GM23338 (cell line): ENCODE results near the gene CEP89. TPM values are rescaled to one million over a fixed set of nuclear protein-coding genes. Genes with fewer than 3 reads are reported as not detected.
"Not testable (repeated sequence)": the region's sequence is repeated elsewhere in the genome, so short reads cannot be mapped to it uniquely, and the experiment has no call there.

Source experiments
- ATAC-seq: fragments of 200-7000 bp; cut with Tn5 transposase; 3 replicates; pipeline ENCODE4 v1.9.1; 2020
- DNase-seq: peaks from one replicate; pipeline ENCODE4 v3.0.0-alpha.2; 2015; ENCODE audit warnings: low spot score
- H2AFZ ChIP-seq: fragments of 200-600 bp; sonication (generic); 2 replicates; pipeline ENCODE4 v1.8.0; 2016; ENCODE audit warnings: antibody characterized with exemption, mild to moderate bottlenecking, moderate library complexity
- H3F3A ChIP-seq: fragments of 200-600 bp; sonication (generic); replicated peaks from 2 replicates; pipeline ENCODE4 v1.8.0; 2017; ENCODE audit warnings: antibody characterized with exemption, mixed run types, low read depth
- H3K27ac ChIP-seq: fragments of 200-600 bp; sonication (generic); 2 replicates; pipeline ENCODE4 v1.6.1; 2016; ENCODE audit warnings: low read depth
- H3K27me3 ChIP-seq: fragments of 200-600 bp; sonication (generic); 2 replicates; pipeline ENCODE4 v1.8.0; 2016; ENCODE audit warnings: mild to moderate bottlenecking, mixed run types, moderate library complexity; ENCODE audit not compliant: insufficient read depth
- H3K36me3 ChIP-seq: fragments of 200-600 bp; sonication (generic); 2 replicates; pipeline ENCODE4 v1.8.0; 2016; ENCODE audit warnings: mild to moderate bottlenecking; ENCODE audit not compliant: insufficient read depth
- H3K4me1 ChIP-seq: fragments of 200-600 bp; sonication (generic); 2 replicates; pipeline ENCODE4 v1.8.0; 2016; ENCODE audit warnings: mild to moderate bottlenecking, moderate library complexity; ENCODE audit not compliant: insufficient read depth
- H3K4me2 ChIP-seq: fragments of 200-600 bp; sonication (generic); 2 replicates; pipeline ENCODE4 v1.7.1; 2017; ENCODE audit warnings: mixed run types
- H3K4me3 ChIP-seq: fragments of 200-600 bp; sonication (generic); 2 replicates; pipeline ENCODE4 v1.6.1; 2016; ENCODE audit warnings: mixed run types
- H3K79me2 ChIP-seq: fragments of 200-600 bp; sonication (generic); replicated peaks from 2 replicates; pipeline ENCODE4 v1.8.0; 2017; ENCODE audit warnings: mild to moderate bottlenecking; ENCODE audit not compliant: insufficient read depth
- H3K9me2 ChIP-seq: fragments of 200-600 bp; sonication (generic); 2 replicates; pipeline ENCODE4 v1.8.0; 2017; ENCODE audit not compliant: insufficient read depth
- H4K20me1 ChIP-seq: fragments of 200-600 bp; sonication (generic); replicated peaks from 2 replicates; pipeline ENCODE4 v1.8.0; 2017; ENCODE audit warnings: mild to moderate bottlenecking; ENCODE audit not compliant: insufficient read depth
- H3K27ac Mint-ChIP-seq: 2 replicates; pipeline ENCODE4 v1.8.0; 2020; ENCODE audit warnings: inconsistent platforms, mild to moderate bottlenecking, moderate library complexity, mixed read lengths
- H3K27me3 Mint-ChIP-seq: 3 replicates; pipeline ENCODE4 v1.8.0; 2022; ENCODE audit warnings: low read depth, mild to moderate bottlenecking, moderate library complexity, mixed read lengths, inconsistent platforms; ENCODE audit not compliant: insufficient read depth, poor library complexity
- H3K36me3 Mint-ChIP-seq: 3 replicates; pipeline ENCODE4 v1.8.0; 2021; ENCODE audit warnings: low read depth, mild to moderate bottlenecking, inconsistent platforms, moderate library complexity, mixed read lengths
- H3K4me1 Mint-ChIP-seq: 3 replicates; pipeline ENCODE4 v1.8.0; 2020; ENCODE audit warnings: mild to moderate bottlenecking, inconsistent platforms, mixed read lengths
- H3K4me3 Mint-ChIP-seq: 3 replicates; pipeline ENCODE4 v1.8.0; 2021; ENCODE audit warnings: moderate library complexity, mild to moderate bottlenecking, inconsistent platforms, mixed read lengths
- H3K9me3 Mint-ChIP-seq: 3 replicates; pipeline ENCODE4 v1.8.0; 2020; ENCODE audit warnings: moderate library complexity, mild to moderate bottlenecking, inconsistent platforms, mixed read lengths
- CREB1 ChIP-seq: fragments of 250-450 bp; sonication (Bioruptor Pico); IDR thresholded peaks from 2 replicates; pipeline ENCODE4 v1.5.0; 2020; ENCODE audit warnings: low read depth, mild to moderate bottlenecking, moderate library complexity
- NANOG ChIP-seq: IDR thresholded peaks from 2 replicates; pipeline ENCODE4 v1.6.1; 2016; ENCODE audit warnings: antibody characterized with exemption, borderline replicate concordance
- POLR2AphosphoS5 ChIP-seq: IDR thresholded peaks from 2 replicates; pipeline ENCODE4 v1.6.1; 2016; ENCODE audit warnings: antibody characterized with exemption, low read depth
- ZNF114 ChIP-seq: fragments of 250-450 bp; sonication (Bioruptor Pico); IDR thresholded peaks from 2 replicates; pipeline ENCODE4 v1.5.0; 2020; ENCODE audit warnings: mild to moderate bottlenecking, moderate library complexity
- ZNF331 ChIP-seq: fragments of 250-450 bp; sonication (Bioruptor Pico); IDR thresholded peaks from 2 replicates; pipeline ENCODE4 v1.5.0; 2020; ENCODE audit warnings: low read depth, mild to moderate bottlenecking, moderate library complexity
- long read RNA-seq: library from polyadenylated mRNA; unstranded; transcript quantifications from one replicate; pipeline ENCODE4 v2.0.0, GENCODE V29; 2020; ENCODE audit not compliant: unreplicated experiment
- polyA plus RNA-seq: library from polyadenylated mRNA; unstranded; fragments of >200 nt; fragmentation: Nextera tagmentation; extraction: Ambion mirVana; gene quantifications from 2 replicates; pipeline ENCODE4 v1.2.1, GENCODE V29; 2016
- total RNA-seq: library from RNA; depleted of rRNA; stranded (reverse); fragments of >200 nt; shearing (Covaris generic); gene quantifications from 2 replicates; pipeline ENCODE4 v1.2.3, GENCODE V29; 2014; rRNA removed
- TF ChIP-seq, protein P1 (sequence below): IDR thresholded peaks from one replicate; pipeline ENCODE4 v1.6.1; 2018; ENCODE audit warnings: antibody characterized with exemption; ENCODE audit not compliant: unreplicated experiment

Gene CEP89
- total RNA-seq (13.4 and 17.7 TPM in 2 replicates), polyA plus RNA-seq (16.6 and 17.5 TPM in 2 replicates)
- long read RNA-seq, full-length matches to known transcripts, result 2 of 8 reads
- long read RNA-seq, partial matches to known transcripts, result 4 of 8 reads
- long read RNA-seq, other reads (novel, unspliced or antisense), result 2 of 8 reads

GRCh38 chr19:32971715-32972540 lies at the start of gene CEP89, which contains the start of gene FAAP24:
CEP89 (minus strand) TSS chr19:32971958; CDS start chr19:32971874, 84 bp downstream.
FAAP24 (plus strand) TSS chr19:32972242; CDS start chr19:32973197, 955 bp downstream.
- Histone ChIP-seq H3F3A (0 out of 2 replicates have a peak, but pooled peaks cover 4% of the 10 kb centered on the region), H4K20me1 (0 out of 2 replicates have a peak, but pooled peaks cover 4% of the 10 kb centered on the region), H3K4me2 (peak within 1 kb of the TSS; percentile 92), H3K79me2 (peaks cover 15% of the 10 kb centered on the region), H3K36me3 (no peaks in the 10 kb centered on the region), H3K9me2 (no peaks in the 10 kb centered on the region), H2AFZ (peak within 1 kb of the TSS; percentile 67), H3K4me3 (peak within 1 kb of the TSS; percentile 70), H3K27ac (no peak within 1 kb of the TSS), H3K4me1 (no peaks in the 10 kb centered on the region), H3K27me3 (no peaks in the 10 kb centered on the region)
- Mint-ChIP-seq H3K4me1 (no peaks in the 10 kb centered on the region), H3K27me3 (peaks cover 12% of the 10 kb centered on the region), H3K4me3 (peak within 1 kb of the TSS; percentile 100), H3K27ac (peak within 1 kb of the TSS; percentile 92), H3K36me3 (peaks cover 22% of the 10 kb centered on the region), H3K9me3 (no peaks in the 10 kb centered on the region)
- ATAC-seq (peak; percentile 95), DNase-seq (peak; percentile 99)
- TF ChIP-seq ZNF114 (CRISPR knock-in tag) (no peak), CREB1 (peak; percentile 77), NANOG (no peak), ZNF331 (CRISPR knock-in tag) (no peak), POLR2AphosphoS5 (peak; percentile 56)
- TF ChIP-seq, protein P1, sequence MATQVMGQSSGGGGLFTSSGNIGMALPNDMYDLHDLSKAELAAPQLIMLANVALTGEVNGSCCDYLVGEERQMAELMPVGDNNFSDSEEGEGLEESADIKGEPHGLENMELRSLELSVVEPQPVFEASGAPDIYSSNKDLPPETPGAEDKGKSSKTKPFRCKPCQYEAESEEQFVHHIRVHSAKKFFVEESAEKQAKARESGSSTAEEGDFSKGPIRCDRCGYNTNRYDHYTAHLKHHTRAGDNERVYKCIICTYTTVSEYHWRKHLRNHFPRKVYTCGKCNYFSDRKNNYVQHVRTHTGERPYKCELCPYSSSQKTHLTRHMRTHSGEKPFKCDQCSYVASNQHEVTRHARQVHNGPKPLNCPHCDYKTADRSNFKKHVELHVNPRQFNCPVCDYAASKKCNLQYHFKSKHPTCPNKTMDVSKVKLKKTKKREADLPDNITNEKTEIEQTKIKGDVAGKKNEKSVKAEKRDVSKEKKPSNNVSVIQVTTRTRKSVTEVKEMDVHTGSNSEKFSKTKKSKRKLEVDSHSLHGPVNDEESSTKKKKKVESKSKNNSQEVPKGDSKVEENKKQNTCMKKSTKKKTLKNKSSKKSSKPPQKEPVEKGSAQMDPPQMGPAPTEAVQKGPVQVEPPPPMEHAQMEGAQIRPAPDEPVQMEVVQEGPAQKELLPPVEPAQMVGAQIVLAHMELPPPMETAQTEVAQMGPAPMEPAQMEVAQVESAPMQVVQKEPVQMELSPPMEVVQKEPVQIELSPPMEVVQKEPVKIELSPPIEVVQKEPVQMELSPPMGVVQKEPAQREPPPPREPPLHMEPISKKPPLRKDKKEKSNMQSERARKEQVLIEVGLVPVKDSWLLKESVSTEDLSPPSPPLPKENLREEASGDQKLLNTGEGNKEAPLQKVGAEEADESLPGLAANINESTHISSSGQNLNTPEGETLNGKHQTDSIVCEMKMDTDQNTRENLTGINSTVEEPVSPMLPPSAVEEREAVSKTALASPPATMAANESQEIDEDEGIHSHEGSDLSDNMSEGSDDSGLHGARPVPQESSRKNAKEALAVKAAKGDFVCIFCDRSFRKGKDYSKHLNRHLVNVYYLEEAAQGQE, result no peak

GRCh38 chr19:33010891-33011290 lies 39.1 kb upstream of the CEP89 start:
- not testable (repeated sequence) for H3K27me3 Mint-ChIP-seq, H3F3A ChIP-seq, DNase-seq, H3K9me2 ChIP-seq, H3K4me1 ChIP-seq, H3K4me1 Mint-ChIP-seq, H3K4me3 Mint-ChIP-seq, H3K79me2 ChIP-seq, H3K36me3 ChIP-seq, H3K27me3 ChIP-seq, H3K4me3 ChIP-seq, H4K20me1 ChIP-seq, H3K27ac ChIP-seq, ATAC-seq, H2AFZ ChIP-seq, H3K27ac Mint-ChIP-seq, H3K9me3 Mint-ChIP-seq, H3K4me2 ChIP-seq
- peaks cover 52% of the 10 kb centered on the region for H3K36me3 Mint-ChIP-seq
